Hepatocyte (in vitro differentiated cells): ENCODE measurements around the gene IFIT3.

ENCODE experiments used
- EZH2 ChIP-seq: fragments of 200-600 bp; sonication (generic); IDR thresholded peaks from 2 replicates; pipeline ENCODE4 v1.6.1; 2016; ENCODE audit warnings: antibody characterized with exemption, mild to moderate bottlenecking, borderline replicate concordance
- EZH2phosphoT487 ChIP-seq: fragments of 200-600 bp; sonication (generic); IDR thresholded peaks from one replicate; pipeline ENCODE4 v1.6.1; 2018; ENCODE audit warnings: antibody characterized with exemption, mild to moderate bottlenecking, low read depth, moderate library complexity; ENCODE audit not compliant: unreplicated experiment, severe bottlenecking
- TF ChIP-seq, protein P1 (sequence below): fragments of 200-600 bp; sonication (generic); IDR thresholded peaks from 2 replicates; pipeline ENCODE4 v1.5.1; 2016; ENCODE audit warnings: antibody characterized with exemption, mild to moderate bottlenecking; ENCODE audit not compliant: poor library complexity

DNA sequence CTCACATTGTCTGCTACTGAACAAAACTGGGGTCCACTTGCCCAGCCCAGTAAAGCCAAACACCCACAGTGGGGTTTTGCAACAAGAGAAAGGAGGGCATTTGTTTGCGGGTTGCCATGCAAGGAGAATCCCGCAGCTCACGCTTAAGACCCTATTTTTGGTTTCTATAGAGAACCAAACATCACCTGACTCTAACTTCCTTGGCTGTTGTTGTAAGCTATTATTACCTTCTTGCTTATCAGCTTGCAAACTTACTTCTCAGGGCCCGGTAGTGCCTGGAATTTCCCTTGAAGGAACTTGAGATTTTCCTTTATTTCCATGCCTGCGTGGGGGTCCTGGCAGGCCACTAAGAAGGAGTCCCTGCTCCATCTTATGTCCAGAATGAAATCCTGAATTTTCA is 20.7 kb downstream of the IFIT3 start:
- TF ChIP-seq EZH2 (no peak), EZH2phosphoT487 (no peak)
- TF ChIP-seq, protein P1, sequence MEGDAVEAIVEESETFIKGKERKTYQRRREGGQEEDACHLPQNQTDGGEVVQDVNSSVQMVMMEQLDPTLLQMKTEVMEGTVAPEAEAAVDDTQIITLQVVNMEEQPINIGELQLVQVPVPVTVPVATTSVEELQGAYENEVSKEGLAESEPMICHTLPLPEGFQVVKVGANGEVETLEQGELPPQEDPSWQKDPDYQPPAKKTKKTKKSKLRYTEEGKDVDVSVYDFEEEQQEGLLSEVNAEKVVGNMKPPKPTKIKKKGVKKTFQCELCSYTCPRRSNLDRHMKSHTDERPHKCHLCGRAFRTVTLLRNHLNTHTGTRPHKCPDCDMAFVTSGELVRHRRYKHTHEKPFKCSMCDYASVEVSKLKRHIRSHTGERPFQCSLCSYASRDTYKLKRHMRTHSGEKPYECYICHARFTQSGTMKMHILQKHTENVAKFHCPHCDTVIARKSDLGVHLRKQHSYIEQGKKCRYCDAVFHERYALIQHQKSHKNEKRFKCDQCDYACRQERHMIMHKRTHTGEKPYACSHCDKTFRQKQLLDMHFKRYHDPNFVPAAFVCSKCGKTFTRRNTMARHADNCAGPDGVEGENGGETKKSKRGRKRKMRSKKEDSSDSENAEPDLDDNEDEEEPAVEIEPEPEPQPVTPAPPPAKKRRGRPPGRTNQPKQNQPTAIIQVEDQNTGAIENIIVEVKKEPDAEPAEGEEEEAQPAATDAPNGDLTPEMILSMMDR, result no peak
